Islet of Langerhans (tissue), 1 donor: ENCODE results near the gene GRIFIN.

ENCODE experiments used
- FAIRE-seq: peaks from one replicate; lab custom pipeline; 2011; peaks lifted over from hg19 to GRCh38; lab: Jason Lieb, UNC

The GRIFIN gene

DNA sequence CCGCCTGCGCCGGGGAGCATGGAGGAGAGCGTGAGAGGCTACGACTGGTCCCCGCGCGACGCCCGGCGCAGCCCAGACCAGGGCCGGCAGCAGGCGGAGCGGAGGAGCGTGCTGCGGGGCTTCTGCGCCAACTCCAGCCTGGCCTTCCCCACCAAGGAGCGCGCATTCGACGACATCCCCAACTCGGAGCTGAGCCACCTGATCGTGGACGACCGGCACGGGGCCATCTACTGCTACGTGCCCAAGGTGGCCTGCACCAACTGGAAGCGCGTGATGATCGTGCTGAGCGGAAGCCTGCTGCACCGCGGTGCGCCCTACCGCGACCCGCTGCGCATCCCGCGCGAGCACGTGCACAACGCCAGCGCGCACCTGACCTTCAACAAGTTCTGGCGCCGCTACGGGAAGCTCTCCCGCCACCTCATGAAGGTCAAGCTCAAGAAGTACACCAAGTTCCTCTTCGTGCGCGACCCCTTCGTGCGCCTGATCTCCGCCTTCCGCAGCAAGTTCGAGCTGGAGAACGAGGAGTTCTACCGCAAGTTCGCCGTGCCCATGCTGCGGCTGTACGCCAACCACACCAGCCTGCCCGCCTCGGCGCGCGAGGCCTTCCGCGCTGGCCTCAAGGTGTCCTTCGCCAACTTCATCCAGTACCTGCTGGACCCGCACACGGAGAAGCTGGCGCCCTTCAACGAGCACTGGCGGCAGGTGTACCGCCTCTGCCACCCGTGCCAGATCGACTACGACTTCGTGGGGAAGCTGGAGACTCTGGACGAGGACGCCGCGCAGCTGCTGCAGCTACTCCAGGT lies 43.1 kb downstream of the GRIFIN start:
- no peak for FAIRE-seq

DNA sequence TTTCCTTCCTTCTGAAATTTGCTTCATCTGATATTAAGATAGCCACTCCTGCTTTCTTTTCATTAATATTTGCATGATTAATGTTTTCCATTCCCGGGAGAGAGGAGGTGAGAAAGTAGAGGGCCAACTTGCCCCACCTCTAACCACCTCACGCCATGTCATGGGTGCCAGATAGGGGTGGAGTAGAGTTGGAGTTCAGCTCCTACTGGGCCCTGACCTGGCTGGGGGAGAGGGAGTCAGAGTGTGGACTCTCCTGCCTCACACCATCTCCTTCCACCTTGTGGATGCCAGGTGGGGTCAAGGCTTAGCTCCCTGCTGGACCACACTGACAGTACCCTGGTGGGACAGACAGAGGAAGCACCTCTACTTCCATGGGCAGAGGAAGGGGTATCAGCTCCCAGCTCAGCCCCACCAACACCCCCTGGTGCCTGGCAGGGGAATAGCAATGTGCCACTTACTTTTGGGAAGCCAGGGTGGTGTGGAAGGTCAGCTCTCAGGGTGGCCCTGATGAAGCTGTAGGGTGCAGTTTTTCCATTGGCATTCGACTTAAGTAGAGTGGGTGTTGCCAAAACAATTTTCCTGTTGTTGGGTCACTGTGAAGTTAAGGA lies 44.8 kb downstream of the GRIFIN start:
- no peak for FAIRE-seq

DNA sequence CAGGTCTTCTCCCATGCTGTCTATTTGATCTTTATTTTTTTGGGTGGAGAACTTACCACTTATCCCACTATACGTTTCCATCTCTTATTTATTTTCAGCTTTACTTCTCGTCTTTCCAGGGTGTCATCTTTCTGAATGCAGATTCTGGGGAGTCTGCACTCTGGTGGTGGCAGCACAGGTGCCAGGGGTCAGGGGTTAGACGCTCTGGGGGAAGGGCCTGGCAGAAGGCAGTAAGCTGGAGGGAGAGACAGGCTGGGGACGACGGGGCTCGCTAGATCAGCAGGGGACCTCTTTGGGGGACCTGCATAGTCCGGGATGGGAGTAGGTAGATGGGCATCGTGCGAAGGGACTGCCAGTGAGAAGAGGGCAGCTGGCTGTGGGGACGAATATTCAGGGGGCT lies 50.4 kb downstream of the GRIFIN start:
- FAIRE-seq: no peak
